Measurements from ENCODE around the gene MIPEP. TPM values are rescaled to one million over a fixed set of nuclear protein-coding genes. Genes with fewer than 3 reads are reported as not detected.
"Not testable (repeated sequence)": the region's sequence is repeated elsewhere in the genome, so short reads cannot be mapped to it uniquely, and the experiment has no call there.

The MIPEP gene
- total RNA-seq, 2 donors from 2014 or later = 7.8 to 14.8 TPM

DNA sequence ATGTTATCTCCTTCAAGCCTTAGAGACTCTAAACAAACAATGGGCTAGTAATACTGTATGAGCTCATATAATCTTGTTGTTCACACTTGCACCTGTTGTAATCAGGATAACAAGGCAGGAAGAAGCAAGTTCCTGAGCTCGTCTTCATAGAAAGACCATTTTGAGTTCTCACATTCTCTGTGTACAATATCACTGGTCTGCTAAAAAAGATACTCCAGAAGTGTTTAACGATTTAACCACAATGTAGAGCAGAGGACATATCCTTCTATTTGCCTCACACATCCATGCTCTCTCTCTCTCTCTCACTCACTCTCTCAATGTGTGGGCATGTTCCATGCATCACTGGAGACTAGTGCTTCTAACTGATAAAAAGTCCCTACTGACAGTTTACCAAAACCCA, 122.9 kb downstream of the MIPEP start:
- Histone ChIP-seq H3K4me1 (no peaks in the 10 kb centered on the region), H3K27ac (no peak overlapping the region), H3K36me3 (replicated peaks in 1 of 2; ENCODE audit: insufficient read depth in 1 of 2, low read depth in 2 of 2) (no peaks in the 10 kb centered on the region), H3K9me3 (no peaks in the 10 kb centered on the region), H3K4me3 (no peak overlapping the region), H3K27me3 (no peaks in the 10 kb centered on the region)
- no peak for ATAC-seq
- DNase-seq = no peak
- 68 to 73% methylated on average over 2 of the region's 2 CpGs for WGBS, 2 donors
- intact Hi-C loops (cut with DNase I) = no loop called here
- TF ChIP-seq, protein P1, sequence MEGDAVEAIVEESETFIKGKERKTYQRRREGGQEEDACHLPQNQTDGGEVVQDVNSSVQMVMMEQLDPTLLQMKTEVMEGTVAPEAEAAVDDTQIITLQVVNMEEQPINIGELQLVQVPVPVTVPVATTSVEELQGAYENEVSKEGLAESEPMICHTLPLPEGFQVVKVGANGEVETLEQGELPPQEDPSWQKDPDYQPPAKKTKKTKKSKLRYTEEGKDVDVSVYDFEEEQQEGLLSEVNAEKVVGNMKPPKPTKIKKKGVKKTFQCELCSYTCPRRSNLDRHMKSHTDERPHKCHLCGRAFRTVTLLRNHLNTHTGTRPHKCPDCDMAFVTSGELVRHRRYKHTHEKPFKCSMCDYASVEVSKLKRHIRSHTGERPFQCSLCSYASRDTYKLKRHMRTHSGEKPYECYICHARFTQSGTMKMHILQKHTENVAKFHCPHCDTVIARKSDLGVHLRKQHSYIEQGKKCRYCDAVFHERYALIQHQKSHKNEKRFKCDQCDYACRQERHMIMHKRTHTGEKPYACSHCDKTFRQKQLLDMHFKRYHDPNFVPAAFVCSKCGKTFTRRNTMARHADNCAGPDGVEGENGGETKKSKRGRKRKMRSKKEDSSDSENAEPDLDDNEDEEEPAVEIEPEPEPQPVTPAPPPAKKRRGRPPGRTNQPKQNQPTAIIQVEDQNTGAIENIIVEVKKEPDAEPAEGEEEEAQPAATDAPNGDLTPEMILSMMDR (IDR thresholded peaks at IDR 0.05) = no peak
- no peak for TF ChIP-seq POLR2A (IDR thresholded peaks at IDR 0.05)

DNA sequence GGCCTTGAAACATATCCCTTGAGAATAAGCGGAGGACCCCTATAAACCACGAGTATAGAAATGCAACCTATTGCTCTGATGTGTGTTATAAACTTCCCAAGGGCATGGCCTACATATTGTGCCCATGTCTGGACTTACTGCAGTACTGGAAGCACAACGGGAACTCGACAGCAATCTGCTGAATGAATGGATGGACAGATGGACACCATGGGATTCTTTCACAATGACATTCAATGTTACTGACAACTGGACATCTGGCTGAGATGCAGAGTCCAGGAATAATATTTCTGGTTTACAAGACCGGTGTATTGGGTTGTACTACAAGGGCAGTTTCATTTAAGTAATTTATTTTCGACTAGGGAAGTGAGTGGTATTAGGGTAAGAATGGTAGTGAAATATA, 123.7 kb downstream of the MIPEP start:
- Histone ChIP-seq H3K27ac (no peak overlapping the region), H3K27me3 (no peaks in the 10 kb centered on the region), H3K4me1 (no peaks in the 10 kb centered on the region), H3K4me3 (no peak overlapping the region), H3K9me3 (no peaks in the 10 kb centered on the region), H3K36me3 (replicated peaks in 1 of 2; ENCODE audit: insufficient read depth in 1 of 2, low read depth in 2 of 2) (no peaks in the 10 kb centered on the region)
- TF ChIP-seq POLR2A (IDR thresholded peaks at IDR 0.05) = no peak
- TF ChIP-seq, protein P1 (IDR thresholded peaks at IDR 0.05) = no peak
- ATAC-seq = no peak
- WGBS, 2 donors = 93% methylated on average over 6 of the region's 6 CpGs
- intact Hi-C loops (cut with DNase I) = no loop called here
- no peak for DNase-seq

DNA sequence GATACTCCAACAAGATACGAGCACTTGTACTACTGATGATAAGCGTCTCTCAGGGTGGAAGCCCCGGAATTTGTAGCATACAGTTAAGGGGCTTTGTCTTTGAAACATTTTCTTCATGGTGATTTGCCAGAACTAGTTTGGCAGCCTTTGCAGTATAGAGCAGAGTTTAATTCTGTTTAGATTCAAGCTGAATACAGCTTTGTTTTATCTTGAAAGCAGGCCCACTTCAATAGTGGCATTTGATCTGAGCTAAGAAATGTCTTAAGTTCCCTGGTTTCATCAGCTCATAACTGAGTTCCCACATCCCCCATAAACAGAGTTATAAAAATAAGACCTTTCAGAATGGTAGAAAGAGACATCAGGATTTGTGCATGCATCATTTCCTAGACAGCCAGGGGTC, 125.9 kb downstream of the MIPEP start:
- intact Hi-C loops (cut with DNase I) = no loop called here
- DNase-seq = no peak
- no peak overlapping the region for H3K4me3 ChIP-seq
- TF ChIP-seq POLR2A (IDR thresholded peaks at IDR 0.05) = no peak
- TF ChIP-seq, protein P1 (IDR thresholded peaks at IDR 0.05) = no peak
- no peaks in the 10 kb centered on the region for H3K4me1 ChIP-seq
- H3K27me3 ChIP-seq = no peaks in the 10 kb centered on the region
- ATAC-seq = no peak
- no peaks in the 10 kb centered on the region for H3K36me3 ChIP-seq (replicated peaks in 1 of 2; ENCODE audit: insufficient read depth in 1 of 2, low read depth in 2 of 2)
- H3K27ac ChIP-seq = no peak overlapping the region
- WGBS, 2 donors = 91 to 96% methylated on average over 3 of the region's 3 CpGs
- H3K9me3 ChIP-seq = no peaks in the 10 kb centered on the region

DNA sequence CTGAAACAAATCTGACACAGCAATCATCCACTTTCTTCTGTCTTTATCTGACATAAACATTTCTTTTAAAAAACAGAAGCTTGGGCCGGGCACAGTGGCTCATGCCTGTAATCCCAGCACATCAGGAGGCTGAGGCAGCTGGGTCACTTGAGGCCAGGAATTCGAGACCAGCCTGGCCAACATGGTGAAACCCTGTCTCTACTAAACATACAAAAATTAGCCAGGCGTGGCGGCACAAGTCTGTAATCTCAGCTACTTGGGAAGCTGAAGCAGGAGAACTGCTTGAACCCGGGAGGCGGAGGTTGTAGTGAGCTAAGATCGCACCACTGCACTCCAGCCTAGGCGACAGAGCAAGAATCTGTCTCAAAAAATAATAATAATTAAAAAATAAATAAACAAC, 127.4 kb downstream of the MIPEP start:
- H3K9me3 ChIP-seq; H3K4me1 ChIP-seq; DNase-seq; H3K27ac ChIP-seq; H3K4me3 ChIP-seq; H3K27me3 ChIP-seq; H3K36me3 ChIP-seq (replicated peaks in 1 of 2; ENCODE audit: insufficient read depth in 1 of 2, low read depth in 2 of 2); intact Hi-C loops (cut with DNase I); ATAC-seq: not testable (repeated sequence)
- WGBS, 2 donors = 86 to 92% methylated on average over 8 of the region's 8 CpGs

DNA sequence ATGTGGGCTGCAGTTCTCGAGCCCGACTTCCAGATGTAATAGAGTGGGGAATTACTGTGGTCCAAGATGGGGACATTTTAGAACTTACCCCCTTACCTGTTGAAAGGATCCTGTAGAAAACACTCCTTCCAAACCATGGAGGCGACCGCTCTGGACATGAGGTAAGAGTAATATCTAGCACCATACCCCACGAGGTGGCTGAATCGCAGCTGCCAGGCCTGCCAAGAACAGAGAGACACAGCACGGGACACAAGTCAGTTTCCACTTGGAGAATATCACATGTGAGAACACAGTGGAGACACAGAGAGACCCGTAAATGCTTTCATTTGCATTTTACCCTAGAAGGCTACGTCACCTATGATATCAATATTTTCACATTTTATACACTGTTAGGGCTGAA, 129.2 kb downstream of the MIPEP start:
- Histone ChIP-seq H3K36me3 (replicated peaks in 1 of 2; ENCODE audit: insufficient read depth in 1 of 2, low read depth in 2 of 2) (no peaks in the 10 kb centered on the region), H3K9me3 (no peaks in the 10 kb centered on the region), H3K27me3 (no peaks in the 10 kb centered on the region), H3K4me1 (no peaks in the 10 kb centered on the region), H3K27ac (no peak overlapping the region), H3K4me3 (no peak overlapping the region)
- TF ChIP-seq, protein P1 (IDR thresholded peaks at IDR 0.05) = no peak
- no peak for TF ChIP-seq POLR2A (IDR thresholded peaks at IDR 0.05)
- intact Hi-C loops (cut with DNase I) = no loop called here
- DNase-seq (no peak), ATAC-seq (no peak)
- WGBS, 2 donors = 93 to 94% methylated on average over 9 of the region's 9 CpGs

Measured in body of pancreas (tissue), 4 donors.